PFSK-1 (cell line): ENCODE data around the gene DLGAP5.

Experiments
- POLR2AphosphoS5 ChIP-seq: IDR thresholded peaks from 2 replicates; pipeline ENCODE4 v1.6.1; 2012; ENCODE audit warnings: low read depth, mild to moderate bottlenecking, control low read depth, low read length, moderate library complexity
- REST ChIP-seq, 2 experiments: IDR thresholded peaks; 2 replicates each; pipeline versions ENCODE4 v1.6.1 to v1.8.0; 2011 to 2012; ENCODE audit warnings: low read depth in 2 of 2, low read length in 2 of 2, control low read depth in 1 of 2, inconsistent platforms in 1 of 2, mild to moderate bottlenecking in 1 of 2, moderate library complexity in 1 of 2; ENCODE audit not compliant: insufficient read depth in 1 of 2
- TAF1 ChIP-seq: IDR thresholded peaks from 2 replicates; pipeline ENCODE4 v1.6.1; 2012; ENCODE audit warnings: low read length, control low read depth, borderline replicate concordance; ENCODE audit not compliant: insufficient read depth

GRCh38 chr14:55153951-55154350 is 37.4 kb downstream of the DLGAP5 start:
- TF ChIP-seq POLR2AphosphoS5 (no peak), TAF1 (no peak), REST (IDR thresholded peaks at IDR 0.05; ENCODE audit: insufficient read depth in 1 of 2, low read depth in 2 of 2, low read length in 2 of 2) (no peak)
